ENCODE results near the gene GFY.
"Not testable (repeated sequence)": the region's sequence is repeated elsewhere in the genome, so short reads cannot be mapped to it uniquely, and the experiment has no call there.

GFY gene

DNA sequence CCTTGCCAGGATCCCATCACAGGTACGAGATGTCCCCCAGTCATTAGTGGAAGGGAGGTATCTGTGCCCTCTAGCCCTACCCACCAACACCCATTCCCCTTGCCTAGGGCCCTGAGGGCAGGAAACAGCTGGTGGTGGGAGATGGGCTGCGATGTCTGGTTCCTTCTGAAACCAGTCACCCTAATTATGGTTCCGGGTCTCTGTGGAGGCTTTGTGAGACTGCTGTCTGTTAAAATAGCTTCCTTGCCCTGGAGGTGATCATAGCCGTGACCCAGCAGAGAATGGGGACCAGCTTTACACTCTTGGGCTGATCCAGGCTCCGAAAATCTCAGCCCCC is 33.3 kb downstream of the GFY start:
- DNase-seq (ENCODE audit: extremely low read depth, insufficient read length), result no peak
- Histone ChIP-seq H3K27me3 (replicated peaks; ENCODE audit: control insufficient read depth, insufficient read depth, low read length) (no peaks in the 10 kb centered on the region), H3K36me3 (ENCODE audit: control insufficient read depth, insufficient read depth, low read length) (peaks cover 5% of the 10 kb centered on the region), H3K4me3 (replicated peaks; ENCODE audit: low read depth, low read length) (peak overlapping the region; percentile 23; the same call in 1 of the 2 replicates)
- TF ChIP-seq, protein P1, sequence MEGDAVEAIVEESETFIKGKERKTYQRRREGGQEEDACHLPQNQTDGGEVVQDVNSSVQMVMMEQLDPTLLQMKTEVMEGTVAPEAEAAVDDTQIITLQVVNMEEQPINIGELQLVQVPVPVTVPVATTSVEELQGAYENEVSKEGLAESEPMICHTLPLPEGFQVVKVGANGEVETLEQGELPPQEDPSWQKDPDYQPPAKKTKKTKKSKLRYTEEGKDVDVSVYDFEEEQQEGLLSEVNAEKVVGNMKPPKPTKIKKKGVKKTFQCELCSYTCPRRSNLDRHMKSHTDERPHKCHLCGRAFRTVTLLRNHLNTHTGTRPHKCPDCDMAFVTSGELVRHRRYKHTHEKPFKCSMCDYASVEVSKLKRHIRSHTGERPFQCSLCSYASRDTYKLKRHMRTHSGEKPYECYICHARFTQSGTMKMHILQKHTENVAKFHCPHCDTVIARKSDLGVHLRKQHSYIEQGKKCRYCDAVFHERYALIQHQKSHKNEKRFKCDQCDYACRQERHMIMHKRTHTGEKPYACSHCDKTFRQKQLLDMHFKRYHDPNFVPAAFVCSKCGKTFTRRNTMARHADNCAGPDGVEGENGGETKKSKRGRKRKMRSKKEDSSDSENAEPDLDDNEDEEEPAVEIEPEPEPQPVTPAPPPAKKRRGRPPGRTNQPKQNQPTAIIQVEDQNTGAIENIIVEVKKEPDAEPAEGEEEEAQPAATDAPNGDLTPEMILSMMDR (IDR thresholded peaks at IDR 0.05; ENCODE audit: insufficient read depth, low read length, poor library complexity, severe bottlenecking), result no peak

DNA sequence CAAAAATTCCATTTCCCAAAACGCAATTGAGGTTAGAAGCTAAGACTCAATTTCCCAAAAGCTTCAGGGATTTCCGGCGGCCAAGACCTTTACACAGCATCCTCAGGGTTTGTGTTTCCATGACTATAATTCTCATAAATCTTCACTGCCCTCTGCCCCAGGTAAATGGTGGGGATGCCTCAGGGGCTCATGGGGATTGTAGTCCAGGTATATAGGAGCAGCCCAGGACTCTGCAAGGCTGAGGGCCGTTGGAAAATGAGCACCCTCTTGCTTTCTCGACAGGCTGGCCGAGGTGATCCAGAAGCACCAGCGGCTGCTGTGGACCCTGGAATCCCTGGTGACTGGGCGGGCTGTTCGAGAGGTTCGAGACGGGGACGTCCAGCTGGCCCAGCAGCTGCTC is 34.2 kb downstream of the GFY start:
- no peak overlapping the region for H3K4me3 ChIP-seq (replicated peaks; ENCODE audit: low read depth, low read length)
- DNase-seq (ENCODE audit: extremely low read depth, insufficient read length), result no peak
- H3K27me3 ChIP-seq (replicated peaks; ENCODE audit: control insufficient read depth, insufficient read depth, low read length), result no peaks in the 10 kb centered on the region
- TF ChIP-seq, protein P1 (IDR thresholded peaks at IDR 0.05; ENCODE audit: insufficient read depth, low read length, poor library complexity, severe bottlenecking), result no peak
- peaks cover 5% of the 10 kb centered on the region for H3K36me3 ChIP-seq (ENCODE audit: control insufficient read depth, insufficient read depth, low read length)

- H3K36me3 ChIP-seq (ENCODE audit: control insufficient read depth, insufficient read depth, low read length), result peaks cover 13% of the 10 kb centered on the region
- not testable (repeated sequence) for DNase-seq (ENCODE audit: extremely low read depth, insufficient read length); H3K27me3 ChIP-seq (replicated peaks; ENCODE audit: control insufficient read depth, insufficient read depth, low read length)
Measured at GRCh38 chr19:49461130-49461529, 35.9 kb downstream of the GFY start.

GRCh38 chr19:49461656-49462055 is 36.5 kb downstream of the GFY start:
- Histone ChIP-seq H3K4me3 (replicated peaks; ENCODE audit: low read depth, low read length) (no peak overlapping the region), H3K36me3 (ENCODE audit: control insufficient read depth, insufficient read depth, low read length) (peaks cover 13% of the 10 kb centered on the region), H3K27me3 (replicated peaks; ENCODE audit: control insufficient read depth, insufficient read depth, low read length) (no peaks in the 10 kb centered on the region)
- DNase-seq (ENCODE audit: extremely low read depth, insufficient read length), result no peak
- TF ChIP-seq, protein P1 (IDR thresholded peaks at IDR 0.05; ENCODE audit: insufficient read depth, low read length, poor library complexity, severe bottlenecking), result no peak

More at GRCh38 chr19:49461130-49461529, 35.9 kb downstream of the GFY start:
- H3K4me3 ChIP-seq (replicated peaks; ENCODE audit: low read depth, low read length), result not testable (repeated sequence)

- TF ChIP-seq, protein P1 (IDR thresholded peaks at IDR 0.05; ENCODE audit: insufficient read depth, low read length, poor library complexity, severe bottlenecking), result no peak
- Histone ChIP-seq H3K36me3 (ENCODE audit: control insufficient read depth, insufficient read depth, low read length) (peaks cover 13% of the 10 kb centered on the region), H3K4me3 (replicated peaks; ENCODE audit: low read depth, low read length) (no peak overlapping the region), H3K27me3 (replicated peaks; ENCODE audit: control insufficient read depth, insufficient read depth, low read length) (no peaks in the 10 kb centered on the region)
- no peak for DNase-seq (ENCODE audit: extremely low read depth, insufficient read length)
Measured at GRCh38 chr19:49462492-49462891, 37.3 kb downstream of the GFY start.

DNA sequence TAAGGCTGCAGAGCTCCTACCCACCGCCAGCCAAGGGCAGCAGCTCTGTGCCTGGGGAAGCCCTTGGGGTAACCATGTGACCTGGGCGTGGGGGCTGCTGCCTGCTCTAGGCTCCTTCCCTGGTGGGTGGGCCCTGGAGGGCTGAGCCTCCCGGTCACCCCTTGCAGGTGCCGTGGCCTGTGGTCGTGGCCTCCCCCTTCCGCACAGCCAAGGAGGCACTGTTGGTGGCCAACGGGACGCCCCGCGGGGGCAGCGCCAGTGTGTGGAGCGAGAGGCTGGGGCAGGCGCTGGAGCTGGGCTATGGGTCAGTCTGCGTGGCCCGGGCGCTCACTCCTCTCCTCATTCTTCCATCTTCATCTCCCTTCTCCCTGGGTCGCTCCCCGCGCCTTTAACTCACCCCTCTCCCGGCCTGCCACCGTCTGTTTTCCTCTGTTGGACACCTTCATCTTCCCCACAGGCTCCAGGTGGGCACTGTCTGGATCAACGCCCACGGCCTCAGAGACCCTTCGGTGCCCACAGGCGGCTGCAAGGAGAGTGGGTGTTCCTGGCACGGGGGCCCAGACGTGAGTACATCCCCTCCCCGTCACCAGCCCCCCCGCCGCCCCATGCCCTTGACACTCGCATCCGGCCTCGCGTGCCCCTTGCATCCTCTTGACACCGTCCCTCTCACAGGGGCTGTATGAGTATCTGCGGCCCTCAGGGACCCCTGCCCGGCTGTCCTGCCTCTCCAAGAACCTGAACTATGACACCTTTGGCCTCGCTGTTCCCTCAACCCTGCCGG is 39.0 kb downstream of the GFY start:
- TF ChIP-seq, protein P1 (IDR thresholded peaks at IDR 0.05; ENCODE audit: insufficient read depth, low read length, poor library complexity, severe bottlenecking), result no peak
- H3K36me3 ChIP-seq (ENCODE audit: control insufficient read depth, insufficient read depth, low read length), result peaks cover 16% of the 10 kb centered on the region

More for the DNA sequence above, 39.0 kb downstream of the GFY start:
- no peak for DNase-seq (ENCODE audit: extremely low read depth, insufficient read length)
- Histone ChIP-seq H3K27me3 (replicated peaks; ENCODE audit: control insufficient read depth, insufficient read depth, low read length) (no peaks in the 10 kb centered on the region), H3K4me3 (replicated peaks; ENCODE audit: low read depth, low read length) (no peak overlapping the region)
